Measurements from ENCODE around the gene SMURF2.

GRCh38 chr17:64603987-64604386, 58.1 kb downstream of the SMURF2 start:
- TF ChIP-seq CTCF (IDR thresholded peaks at IDR 0.05; ENCODE audit: poor library complexity, severe bottlenecking) (no peak), EZH2 (IDR thresholded peaks at IDR 0.05; ENCODE audit: borderline replicate concordance, insufficient read depth, low read length, poor library complexity, severe bottlenecking) (no peak), RAD21 (conservative IDR thresholded peaks at IDR 0.05) (no peak), MXI1 (conservative IDR thresholded peaks at IDR 0.05; ENCODE audit: poor library complexity, severe bottlenecking) (no peak), POLR2AphosphoS5 (IDR thresholded peaks at IDR 0.05) (no peak)

All from neural cell (in vitro differentiated cells).